K562 (cell line): Measurements from ENCODE around the gene DNAJB14. TPM values are rescaled to one million over a fixed set of nuclear protein-coding genes. Genes with fewer than 3 reads are reported as not detected.

Experiments used
- ATAC-seq: fragments of 200-7000 bp; cut with Tn5 transposase; 3 replicates; pipeline ENCODE4 v1.9.1; 2020; ENCODE audit warnings: moderate library complexity
- BruUV-seq: library from RNA; stranded (reverse); fragments of 400-500 nt; replicated peaks from 2 replicates; lab custom pipeline; 2021; lab: Mats Ljungman, UMichigan
- CTCF ChIA-PET: fragments of 300-600 bp; formaldehyde crosslinking; extraction: SDS; loops from one replicate; lab custom pipeline; 2021; ENCODE audit warnings: low intra/inter-chr PET ratio; lab: Yijun Ruan, JAX
- POLR2A ChIA-PET: fragments of 300-600, 350-650 bp; sonication (Branson Sonifier 250); formaldehyde crosslinking; extraction: SDS; loops from one replicate; lab custom pipeline; 2021; ENCODE audit warnings: antibody characterized with exemption, inconsistent platforms; lab: Yijun Ruan, JAX
- DNase-seq, 4 experiments: peaks; one replicate each; pipeline versions ENCODE4 v3.0.0 to v3.0.0-alpha.2; 2011 to 2018; ENCODE audit warnings: low spot score in 3 of 4, mixed read lengths in 3 of 4; ENCODE audit errors: extremely low read depth in 1 of 4
- FAIRE-seq: peaks from 2 replicates; lab custom pipeline; 2011; peaks lifted over from hg19 to GRCh38; lab: Jason Lieb, UNC
- H2AFZ ChIP-seq: 2 replicates; pipeline ENCODE4 v1.6.0; 2011; ENCODE audit warnings: low read depth, low read length, control low read depth, inconsistent platforms
- H3K27ac ChIP-seq: fragments of 200-600 bp; 3 replicates; pipeline ENCODE4 v1.8.0; 2011; ENCODE audit warnings: low read depth, mild to moderate bottlenecking, control low read depth, inconsistent platforms, low read length, moderate library complexity, mixed read lengths; ENCODE audit errors: extremely low read depth
- H3K27me3 ChIP-seq, 2 experiments: fragments of 300-600 bp in 1 of 2; 2 replicates in 1 of 2; 3 replicates in 1 of 2; pipeline versions ENCODE4 v1.6.0 to v1.8.0; 2011; ENCODE audit warnings: inconsistent platforms in 2 of 2, low read length in 2 of 2, mild to moderate bottlenecking in 1 of 2, mixed read lengths in 1 of 2, moderate library complexity in 1 of 2; ENCODE audit not compliant: control insufficient read depth in 2 of 2, insufficient read depth in 2 of 2
- H3K36me3 ChIP-seq: fragments of 300-600 bp; 3 replicates; pipeline ENCODE4 v1.8.0; 2011; ENCODE audit warnings: mild to moderate bottlenecking, low read length, inconsistent platforms; ENCODE audit not compliant: control insufficient read depth, insufficient read depth
- H3K4me1 ChIP-seq, 2 experiments: fragments of 200-600 bp in 1 of 2; replicated peaks in 1 of 2; 2 replicates in 1 of 2; 3 replicates in 1 of 2; pipeline versions ENCODE4 v1.5.1 to v1.8.0; 2011; ENCODE audit warnings: inconsistent platforms in 2 of 2, low read length in 2 of 2, mild to moderate bottlenecking in 1 of 2, mixed read lengths in 1 of 2, moderate library complexity in 1 of 2; ENCODE audit not compliant: control insufficient read depth in 2 of 2, insufficient read depth in 2 of 2
- H3K4me2 ChIP-seq: 2 replicates; pipeline ENCODE4 v1.6.1; 2011; ENCODE audit warnings: low read length, control low read depth, inconsistent platforms, mixed read lengths; ENCODE audit not compliant: insufficient read depth
- H3K4me3 ChIP-seq: fragments of 200-600 bp; sonication (generic), shearing (Covaris generic); 2 replicates; pipeline ENCODE4 v1.5.1; 2016; ENCODE audit warnings: control low read depth, inconsistent platforms
- H3K79me2 ChIP-seq: fragments of 200-600 bp; 3 replicates; pipeline ENCODE4 v1.8.0; 2011; ENCODE audit warnings: low read length, inconsistent platforms; ENCODE audit not compliant: control insufficient read depth, insufficient read depth
- H3K9ac ChIP-seq, 2 experiments: 2 replicates each; pipeline versions ENCODE4 v1.6.0 to v1.6.1; 2011; ENCODE audit warnings: low read depth in 2 of 2, low read length in 2 of 2, control low read depth in 1 of 2, inconsistent platforms in 1 of 2, mild to moderate bottlenecking in 1 of 2, mixed read lengths in 1 of 2; ENCODE audit not compliant: insufficient read depth in 1 of 2
- H3K9me1 ChIP-seq: one replicate; pipeline ENCODE4 v1.6.0; 2011; ENCODE audit warnings: inconsistent platforms, mild to moderate bottlenecking, low read length, moderate library complexity; ENCODE audit not compliant: control insufficient read depth, insufficient read depth
- H3K9me3 ChIP-seq: replicated peaks from 2 replicates; pipeline ENCODE4 v1.5.1; 2011; ENCODE audit warnings: low read depth, low read length, inconsistent platforms; ENCODE audit not compliant: control insufficient read depth, insufficient read depth
- H4K20me1 ChIP-seq: replicated peaks from 2 replicates; pipeline ENCODE4 v1.6.1; 2011; ENCODE audit warnings: low read length, inconsistent platforms, mixed read lengths; ENCODE audit not compliant: control insufficient read depth, insufficient read depth
- ATF4 ChIP-seq: fragments of 450-650 bp; formaldehyde crosslinking; IDR thresholded peaks from 2 replicates; pipeline ENCODE4 v1.4.0; 2022; ENCODE audit warnings: mild to moderate bottlenecking, moderate library complexity
- BCL6 ChIP-seq: fragments of 250-450 bp; sonication (Bioruptor Pico); IDR thresholded peaks from 2 replicates; pipeline ENCODE4 v1.4.0; 2020
- HDAC1 ChIP-seq, 2 experiments: fragments of 450-650 bp; IDR thresholded peaks; 2 replicates each; pipeline ENCODE4 v1.6.1; 2016 to 2017; ENCODE audit warnings: inconsistent platforms in 1 of 2, mild to moderate bottlenecking in 1 of 2, moderate library complexity in 1 of 2
- HLTF ChIP-seq: fragments of 450-650 bp; IDR thresholded peaks from 2 replicates; pipeline ENCODE4 v1.6.1; 2016
- MCM7 ChIP-seq, 2 experiments: fragments of 450-650 bp; IDR thresholded peaks; 2 replicates each; pipeline ENCODE4 v1.6.1; 2016 to 2018
- NFE2L1 ChIP-seq: fragments of 450-650 bp; IDR thresholded peaks from 2 replicates; pipeline ENCODE4 v1.6.1; 2016; ENCODE audit warnings: missing genetic modification characterization, low read depth, mild to moderate bottlenecking, missing compliant biosample characterization, moderate library complexity, borderline replicate concordance
- NR3C1 ChIP-seq: sonication (generic); formaldehyde crosslinking; IDR thresholded peaks from 2 replicates; pipeline ENCODE4 v1.8.1; 2022; ENCODE audit warnings: missing genetic modification reagents
- PHF8 ChIP-seq: fragments of 200-600 bp; sonication (generic); IDR thresholded peaks from 2 replicates; pipeline ENCODE4 v1.6.1; 2012; ENCODE audit warnings: mixed run types, mild to moderate bottlenecking, inconsistent platforms, low read length, moderate library complexity, borderline replicate concordance
- RNF219 ChIP-seq: fragments of 250-450 bp; sonication (Bioruptor Pico); IDR thresholded peaks from 2 replicates; pipeline ENCODE4 v1.5.0; 2022; ENCODE audit warnings: mild to moderate bottlenecking
- ZKSCAN1 ChIP-seq: fragments of 150-350 bp; IDR thresholded peaks from 2 replicates; pipeline ENCODE4 v1.6.1; 2016; ENCODE audit warnings: low read depth, low read length
- WGBS: fragments of 100-300 bp; shearing (Covaris generic); methylation state at CpG from one replicate; pipeline ENCODE4 v1.1.6; 2016; ENCODE audit warnings: low coverage, mixed read lengths; ENCODE audit not compliant: insufficient coverage; ENCODE audit errors: missing lambda C conversion rate; 5-methylcytosine and 5-hydroxymethylcytosine counted together
- in situ Hi-C: fragments of 300-500 bp; cut with MboI; formaldehyde crosslinking; loops from 4 replicates; pipeline ENCODE4 v1.15.0; 2018; ENCODE audit warnings: inconsistent platforms, mixed read lengths
- intact Hi-C: fragments of 100-400 bp; cut with micrococcal nuclease; formaldehyde crosslinking; loops from 2 replicates; pipeline ENCODE4 v1.14.2; 2022
- polyA plus RNA-seq, 8 experiments: library from polyadenylated mRNA; depleted of rRNA in 4 of 8; stranded (reverse) in 5 of 8; unstranded in 3 of 8; fragments of >200 nt; fragmentation: Nextera tagmentation in 2 of 8; fragmentation: Illumina TruSeq in 1 of 8; extraction: Ambion mirVana in 2 of 8; extraction: Trizol in 1 of 8; gene quantifications; 2 replicates each; pipeline versions ENCODE4 v1.2.1 to v1.2.3, GENCODE V29; 2011 to 2014; ENCODE audit warnings: inconsistent platforms in 1 of 8, missing spikeins in 1 of 8
- total RNA-seq, 7 experiments: library from RNA; depleted of rRNA in 6 of 7; stranded (reverse); fragments of >200 nt in 6 of 7; fragmentation: Illumina TruSeq in 2 of 7; extraction: Trizol in 2 of 7; gene quantifications; 2 replicates each; pipeline versions ENCODE4 v1.2.1 to v1.2.3, GENCODE V29; 2011 to 2021; ENCODE audit warnings: low replicate concordance in 1 of 7
- TF ChIP-seq, protein P1 (sequence below): fragments of 450-650 bp; IDR thresholded peaks from 2 replicates; pipeline ENCODE4 v1.6.1; 2016; ENCODE audit warnings: missing biosample characterization, missing genetic modification characterization

Gene DNAJB14
- total and polyA plus RNA-seq, 9 of the 15 experiments (the other 6 are each of a cell fraction or from before 2014, with no cell fraction given): 5.5 to 28.0 (median 12.7) TPM

DNA sequence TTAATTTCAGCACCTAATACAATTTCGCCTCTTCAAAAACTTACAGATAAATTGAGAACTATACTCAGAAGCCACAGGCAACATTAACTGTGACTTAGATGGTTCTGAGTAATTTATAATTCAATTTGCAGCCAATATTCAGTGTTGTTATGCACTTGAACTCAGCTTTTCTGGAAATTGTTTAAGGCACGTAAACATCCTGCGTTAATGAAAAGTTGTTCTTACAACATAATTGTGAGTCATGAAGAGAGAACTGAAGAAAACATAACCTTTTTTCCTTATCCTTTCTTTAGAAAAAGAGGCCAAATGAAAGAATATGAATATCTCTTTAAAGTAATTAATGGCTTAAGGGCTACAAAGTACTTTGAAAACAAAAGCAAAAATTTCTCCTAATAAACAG, 20.3 kb upstream of the DNAJB14 start:
- no peak overlapping the region for H3K4me3 ChIP-seq
- TF ChIP-seq ZKSCAN1 (no peak), BCL6 (CRISPR knock-in tag) (no peak)
- TF ChIP-seq, protein P1, sequence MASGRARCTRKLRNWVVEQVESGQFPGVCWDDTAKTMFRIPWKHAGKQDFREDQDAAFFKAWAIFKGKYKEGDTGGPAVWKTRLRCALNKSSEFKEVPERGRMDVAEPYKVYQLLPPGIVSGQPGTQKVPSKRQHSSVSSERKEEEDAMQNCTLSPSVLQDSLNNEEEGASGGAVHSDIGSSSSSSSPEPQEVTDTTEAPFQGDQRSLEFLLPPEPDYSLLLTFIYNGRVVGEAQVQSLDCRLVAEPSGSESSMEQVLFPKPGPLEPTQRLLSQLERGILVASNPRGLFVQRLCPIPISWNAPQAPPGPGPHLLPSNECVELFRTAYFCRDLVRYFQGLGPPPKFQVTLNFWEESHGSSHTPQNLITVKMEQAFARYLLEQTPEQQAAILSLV (tag): no peak
- no peak for ATAC-seq
- no peak overlapping the region for H3K4me2 ChIP-seq
- FAIRE-seq: no peak
- CTCF ChIA-PET: no interaction called here
- 7% methylated on average over 3 of the region's 3 CpGs for WGBS
- H2AFZ ChIP-seq: no peak overlapping the region
- H3K9me1 ChIP-seq: no peaks in the 10 kb centered on the region
- no TSS peak for BruUV-seq
- no peak overlapping the region for H3K9ac ChIP-seq
- peaks cover 0 to 8% of the 10 kb centered on the region in 2 experiments; a peak in 1 of 5 replicates for H3K27me3 ChIP-seq
- intact Hi-C loops (no loop called here), in situ Hi-C loops (no loop called here)
- H3K79me2 ChIP-seq: no peaks in the 10 kb centered on the region
- no peak overlapping the region for H3K27ac ChIP-seq
- H3K9me3 ChIP-seq: no peaks in the 10 kb centered on the region
- no peaks in the 10 kb centered on the region for H3K36me3 ChIP-seq
- no peaks in the 10 kb centered on the region for H4K20me1 ChIP-seq
- no peaks in the 10 kb centered on the region for H3K4me1 ChIP-seq
- DNase-seq: no peak
- POLR2A ChIA-PET: no interaction called here

- POLR2A ChIA-PET: no interaction called here
- H3K9me1 ChIP-seq: no peaks in the 10 kb centered on the region
- H3K4me2 ChIP-seq: no peak overlapping the region
- 3% methylated on average over 5 of the region's 5 CpGs for WGBS
- no peak overlapping the region for H3K4me3 ChIP-seq
- no peaks in the 10 kb centered on the region for H3K9me3 ChIP-seq
- no TSS peak for BruUV-seq
- CTCF ChIA-PET: no interaction called here
- H4K20me1 ChIP-seq: no peaks in the 10 kb centered on the region
- intact Hi-C loops (no loop called here), in situ Hi-C loops (no loop called here)
- no peaks in the 10 kb centered on the region for H3K36me3 ChIP-seq
- no peak overlapping the region for H3K9ac ChIP-seq
- FAIRE-seq (no peak), DNase-seq (no peak), ATAC-seq (no peak)
- H2AFZ ChIP-seq: no peak overlapping the region
- H3K27ac ChIP-seq: no peak overlapping the region
- 0 out of 5 replicates have a peak, but pooled peaks cover 0 to 4% of the 10 kb centered on the region in 2 experiments for H3K27me3 ChIP-seq
- H3K79me2 ChIP-seq: no peaks in the 10 kb centered on the region
- no peaks in the 10 kb centered on the region for H3K4me1 ChIP-seq
- TF ChIP-seq HDAC1 (IDR thresholded peaks at IDR 0.05) (no peak), HLTF (no peak), ATF4 (CRISPR knock-in tag) (no peak), RNF219 (CRISPR knock-in tag) (no peak), PHF8 (no peak), NR3C1 (CRISPR knock-in tag) (no peak), MCM7 (IDR thresholded peaks at IDR 0.05) (no peak), NFE2L1 (tag) (no peak)
Observed at GRCh38 chr4:99965674-99966350, 19.4 kb upstream of the DNAJB14 start.
